Sigmoid colon (tissue), 4 donors: Measurements from ENCODE around the gene SLC16A11.
"Not testable (repeated sequence)": the region's sequence is repeated elsewhere in the genome, so short reads cannot be mapped to it uniquely, and the experiment has no call there.

ENCODE experiments used
- CTCF ChIP-seq, 4 experiments: fragments of 450-650 bp in 3 of 4; fragments of 200-600 bp in 1 of 4; IDR thresholded peaks; one replicate each; pipeline ENCODE4 v1.5.1; 2016 to 2019; ENCODE audit warnings: antibody characterized with exemption in 4 of 4, mild to moderate bottlenecking in 3 of 4, moderate library complexity in 2 of 4
- POLR2AphosphoS5 ChIP-seq, 4 donors: sonication (generic); formaldehyde crosslinking; IDR thresholded peaks; one replicate each; pipeline ENCODE4 v1.6.1; 2017; ENCODE audit warnings: antibody characterized with exemption in 4 of 4

GRCh38 chr17:7089570-7089969 is 45.7 kb upstream of the SLC16A11 start:
- TF ChIP-seq POLR2AphosphoS5, CTCF (IDR thresholded peaks at IDR 0.05): not testable (repeated sequence)
